Inflammatory macrophage treated with lipopolysaccharide for 4 hours (primary cell): ENCODE measurements around the gene HABP4.

Experiments used
- DNase-seq: peaks from one replicate; pipeline ENCODE4 v3.0.0-alpha.2; 2020

HABP4 gene

DNA sequence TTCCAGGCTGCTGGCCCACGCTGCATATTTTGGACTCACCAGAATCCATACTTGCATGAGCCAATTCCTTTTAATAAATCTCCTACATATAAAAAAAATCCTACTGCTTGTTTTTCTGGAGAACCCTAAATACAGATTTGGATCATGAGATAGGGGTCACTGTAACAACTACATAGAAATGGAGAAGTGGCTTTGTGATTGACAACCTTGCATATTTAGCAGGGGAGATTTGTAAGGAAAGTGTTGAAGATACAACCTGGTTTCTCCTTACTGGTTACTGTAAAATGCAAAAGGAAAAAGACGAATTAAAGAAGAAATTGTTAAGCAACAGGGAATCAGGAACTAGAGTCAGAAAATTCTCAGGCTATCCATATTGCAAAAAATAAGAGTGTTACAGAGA, 74.8 kb downstream of the HABP4 start:
- no peak for DNase-seq

DNA sequence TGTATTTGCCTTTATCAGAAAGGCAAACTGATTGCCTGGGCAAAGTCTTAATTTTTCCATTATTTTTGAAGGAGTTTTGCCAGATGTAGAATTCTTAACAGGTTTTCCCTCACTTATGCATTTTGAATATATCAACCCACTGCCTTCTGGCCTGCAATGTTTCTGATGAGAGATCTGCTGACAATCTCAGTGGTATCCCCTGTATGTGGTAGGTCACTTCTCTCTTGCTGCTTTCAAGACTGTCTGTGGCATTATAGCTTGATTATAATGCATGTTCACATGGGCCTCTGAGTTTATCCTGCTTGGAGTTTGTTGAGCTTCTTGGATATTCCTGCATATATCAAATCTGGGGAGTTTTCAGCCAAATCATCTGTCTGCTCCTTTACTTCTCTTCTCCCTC, 82.2 kb downstream of the HABP4 start:
- no peak for DNase-seq

DNA sequence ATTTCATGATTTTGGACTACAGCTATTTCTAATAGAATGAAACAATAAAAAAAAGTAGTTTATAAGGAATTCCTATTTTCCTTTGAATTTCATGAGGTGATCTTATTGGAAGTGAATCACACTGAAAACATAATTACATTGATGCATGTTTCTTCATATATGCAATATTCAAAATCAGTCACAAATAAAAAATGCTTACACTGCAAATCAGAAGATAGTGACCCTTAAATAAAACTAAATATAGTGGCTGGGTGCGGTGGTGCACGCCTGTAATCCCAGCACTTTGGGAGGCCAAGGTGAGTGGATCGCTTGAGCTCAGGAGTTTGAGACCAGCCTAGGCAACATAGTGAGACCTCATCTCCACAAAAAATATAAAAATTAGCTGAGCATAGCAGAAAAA, 90.1 kb downstream of the HABP4 start:
- no peak for DNase-seq
